Endothelial cell (in vitro differentiated cells): Measurements from ENCODE around the gene CCNG2. TPM values are rescaled to one million over a fixed set of nuclear protein-coding genes. Genes with fewer than 3 reads are reported as not detected.
A peak's percentile ranks its signal among the peaks of the same experiment; 100 is the strongest.

Experiments
- DNase-seq: peaks from one replicate; pipeline ENCODE4 v3.0.0; 2021; ENCODE audit warnings: low spot score
- H3K27ac Mint-ChIP-seq: one replicate; pipeline ENCODE4 v1.8.0; 2021; ENCODE audit warnings: mixed read lengths, inconsistent platforms; ENCODE audit not compliant: unreplicated experiment
- H3K27me3 Mint-ChIP-seq: one replicate; pipeline ENCODE4 v1.8.0; 2021; ENCODE audit warnings: mild to moderate bottlenecking, moderate library complexity, mixed read lengths, inconsistent platforms; ENCODE audit not compliant: unreplicated experiment
- H3K36me3 Mint-ChIP-seq: one replicate; pipeline ENCODE4 v1.8.0; 2021; ENCODE audit warnings: mild to moderate bottlenecking, low read depth, mixed read lengths, inconsistent platforms; ENCODE audit not compliant: unreplicated experiment
- H3K4me1 Mint-ChIP-seq: one replicate; pipeline ENCODE4 v1.8.0; 2021; ENCODE audit warnings: mild to moderate bottlenecking, mixed read lengths, inconsistent platforms; ENCODE audit not compliant: unreplicated experiment
- H3K4me3 Mint-ChIP-seq: one replicate; pipeline ENCODE4 v1.8.0; 2021; ENCODE audit warnings: mild to moderate bottlenecking, mixed read lengths, inconsistent platforms; ENCODE audit not compliant: unreplicated experiment
- H3K9me3 Mint-ChIP-seq: one replicate; pipeline ENCODE4 v1.8.0; 2021; ENCODE audit warnings: mixed read lengths, inconsistent platforms; ENCODE audit not compliant: unreplicated experiment
- CTCF ChIP-seq: fragments of 200-600 bp; sonication (generic); IDR thresholded peaks from one replicate; pipeline ENCODE4 v1.5.0; 2021; ENCODE audit warnings: antibody characterized with exemption; ENCODE audit not compliant: unreplicated experiment
- total RNA-seq: library from RNA; stranded (reverse); fragmentation: NEBNext Ultra II Directional; extraction: Animal tissue kit (Norgen Biotek cat#: 25700); gene quantifications from one replicate; pipeline ENCODE4 v1.2.1, GENCODE V29; 2021; ENCODE audit not compliant: unreplicated experiment

Gene CCNG2
- total RNA-seq, 1 donor from 2014 or later, result 67.0 TPM

- TF ChIP-seq CTCF, result no peak
- peaks cover 1% of the 10 kb centered on the region for H3K27me3 Mint-ChIP-seq
- DNase-seq, result no peak
- H3K36me3 Mint-ChIP-seq, result no peaks in the 10 kb centered on the region
- H3K4me1 Mint-ChIP-seq, result peaks cover 17% of the 10 kb centered on the region
- H3K27ac Mint-ChIP-seq, result no peak overlapping the region
- no peaks in the 10 kb centered on the region for H3K9me3 Mint-ChIP-seq
- no peak overlapping the region for H3K4me3 Mint-ChIP-seq
Measured at GRCh38 chr4:77141964-77142645, 14.9 kb upstream of the CCNG2 start.

GRCh38 chr4:77142646-77143028 is 14.4 kb upstream of the CCNG2 start:
- Mint-ChIP-seq H3K4me3 (no peak overlapping the region), H3K36me3 (no peaks in the 10 kb centered on the region), H3K9me3 (no peaks in the 10 kb centered on the region), H3K4me1 (peaks cover 22% of the 10 kb centered on the region), H3K27ac (no peak overlapping the region), H3K27me3 (peaks cover 1% of the 10 kb centered on the region)
- DNase-seq, result no peak
- no peak for TF ChIP-seq CTCF

- H3K9me3 Mint-ChIP-seq, result no peaks in the 10 kb centered on the region
- no peak for DNase-seq
Measured at GRCh38 chr4:77143091-77143490, 13.9 kb upstream of the CCNG2 start.

GRCh38 chr4:77145842-77146185 is 11.2 kb upstream of the CCNG2 start:
- TF ChIP-seq CTCF, result no peak
- no peak for DNase-seq
- peaks cover 22% of the 10 kb centered on the region for H3K4me1 Mint-ChIP-seq
- no peak overlapping the region for H3K4me3 Mint-ChIP-seq
- H3K36me3 Mint-ChIP-seq, result no peaks in the 10 kb centered on the region
- no peaks in the 10 kb centered on the region for H3K27me3 Mint-ChIP-seq
- H3K9me3 Mint-ChIP-seq, result no peaks in the 10 kb centered on the region
- H3K27ac Mint-ChIP-seq, result peak overlapping the region; percentile 85

More at GRCh38 chr4:77143091-77143490, 13.9 kb upstream of the CCNG2 start:
- TF ChIP-seq CTCF, result no peak
- H3K27me3 Mint-ChIP-seq, result peaks cover 1% of the 10 kb centered on the region
- H3K4me1 Mint-ChIP-seq, result peaks cover 22% of the 10 kb centered on the region
- H3K4me3 Mint-ChIP-seq, result no peak overlapping the region
- H3K36me3 Mint-ChIP-seq, result no peaks in the 10 kb centered on the region
- no peak overlapping the region for H3K27ac Mint-ChIP-seq

GRCh38 chr4:77146186-77147078 is 10.6 kb upstream of the CCNG2 start:
- TF ChIP-seq CTCF, result no peak
- DNase-seq, result no peak
- no peaks in the 10 kb centered on the region for H3K9me3 Mint-ChIP-seq
- H3K4me3 Mint-ChIP-seq, result no peak overlapping the region
- H3K4me1 Mint-ChIP-seq, result peaks cover 22% of the 10 kb centered on the region
- peak overlapping the region; percentile 85 for H3K27ac Mint-ChIP-seq
- no peaks in the 10 kb centered on the region for H3K27me3 Mint-ChIP-seq
- no peaks in the 10 kb centered on the region for H3K36me3 Mint-ChIP-seq
